Liver (tissue), 3 donors: Measurements from ENCODE around the gene HCCS.

ENCODE experiments used
- CTCF ChIP-seq: fragments of 150-350 bp; IDR thresholded peaks from 2 replicates; pipeline ENCODE4 v1.5.1; 2017; ENCODE audit warnings: improper control_type of control experiment, low read depth, low read length; ENCODE audit not compliant: missing input control
- FOXA1 ChIP-seq: IDR thresholded peaks from 2 replicates; pipeline ENCODE4 v1.6.1; 2016; ENCODE audit warnings: antibody characterized with exemption
- JUND ChIP-seq, 2 donors: IDR thresholded peaks; 2 replicates each; pipeline ENCODE4 v1.6.1; 2016; ENCODE audit warnings: antibody characterized with exemption in 2 of 2
- MAX ChIP-seq: IDR thresholded peaks from 2 replicates; pipeline ENCODE4 v1.6.1; 2016; ENCODE audit warnings: antibody characterized with exemption
- RAD21 ChIP-seq, 2 donors: IDR thresholded peaks; 2 replicates each; pipeline ENCODE4 v1.6.1; 2016; ENCODE audit warnings: antibody characterized with exemption in 2 of 2, mild to moderate bottlenecking in 2 of 2
- REST ChIP-seq: IDR thresholded peaks from 2 replicates; pipeline ENCODE4 v1.6.1; 2016; ENCODE audit warnings: antibody characterized with exemption, mild to moderate bottlenecking
- RXRA ChIP-seq, 2 donors: IDR thresholded peaks; 2 replicates each; pipeline ENCODE4 v1.6.1; 2017 to 2018; ENCODE audit warnings: antibody characterized with exemption in 2 of 2, mild to moderate bottlenecking in 1 of 2
- SP1 ChIP-seq: IDR thresholded peaks from 2 replicates; pipeline ENCODE4 v1.6.1; 2018; ENCODE audit warnings: antibody characterized with exemption, mild to moderate bottlenecking
- TAF1 ChIP-seq: conservative IDR thresholded peaks from 2 replicates; pipeline ENCODE4 v1.6.1; 2016; ENCODE audit warnings: antibody characterized with exemption, mild to moderate bottlenecking
- YY1 ChIP-seq: IDR thresholded peaks from 2 replicates; pipeline ENCODE4 v1.6.1; 2016; ENCODE audit warnings: antibody characterized with exemption, mild to moderate bottlenecking
- ZBTB33 ChIP-seq: IDR thresholded peaks from 2 replicates; pipeline ENCODE4 v1.6.1; 2016; ENCODE audit warnings: antibody characterized with exemption
- donor health status: healthy.
- donor health status: healthy.

DNA sequence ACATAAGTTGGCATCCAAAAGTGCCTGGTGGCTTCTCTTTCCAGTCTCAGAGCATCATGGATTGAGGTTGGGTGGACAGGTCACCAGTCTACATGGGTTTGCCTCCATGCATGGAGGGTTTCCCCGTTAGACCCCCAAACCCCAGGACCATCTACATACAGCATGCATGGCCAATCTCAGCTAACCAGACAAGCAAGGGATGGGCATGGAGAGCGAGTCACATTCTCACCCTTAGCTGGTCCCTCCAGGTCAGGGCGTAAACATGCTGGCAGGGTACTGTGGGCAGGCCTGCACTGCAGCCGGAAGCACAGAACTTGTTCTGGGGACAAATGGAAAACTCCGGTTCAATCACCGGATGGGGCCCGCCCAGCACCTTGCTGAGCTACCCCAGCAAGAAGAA, 37.3 kb downstream of the HCCS start:
- TF ChIP-seq CTCF, result no peak
- no peak for TF ChIP-seq YY1
- TF ChIP-seq ZBTB33, result no peak
- no peak for TF ChIP-seq JUND (IDR thresholded peaks at IDR 0.05)
- no peak for TF ChIP-seq TAF1
- TF ChIP-seq RAD21 (IDR thresholded peaks at IDR 0.05), result no peak
- no peak for TF ChIP-seq REST
- no peak for TF ChIP-seq MAX
- TF ChIP-seq RXRA (IDR thresholded peaks at IDR 0.05), result no peak
- no peak for TF ChIP-seq SP1
- no peak for TF ChIP-seq FOXA1
